Motor neuron (in vitro differentiated cells): Measurements from ENCODE around the gene PDCD2L. TPM values are rescaled to one million over a fixed set of nuclear protein-coding genes. Genes with fewer than 3 reads are reported as not detected.
A peak's percentile ranks its signal among the peaks of the same experiment; 100 is the strongest.
"Not testable (repeated sequence)": the region's sequence is repeated elsewhere in the genome, so short reads cannot be mapped to it uniquely, and the experiment has no call there.

ENCODE experiments used
- ATAC-seq, 8 experiments: fragments of 200-7000 bp; cut with Tn5 transposase; replicated peaks in 6 of 8; 2 replicates each; pipeline ENCODE4 v1.8.0; 2021; ENCODE audit warnings: mild to moderate bottlenecking in 8 of 8, moderate library complexity in 8 of 8
- H3K27ac ChIP-seq, 2 donors: fragments of 250-450 bp; sonication (Bioruptor Pico); 2 replicates each; pipeline ENCODE4 v1.9.0; 2021; ENCODE audit warnings: antibody characterized with exemption in 2 of 2, mild to moderate bottlenecking in 2 of 2, moderate library complexity in 1 of 2
- H3K4me1 ChIP-seq, 2 donors: fragments of 250-450 bp; sonication (Bioruptor Pico); replicated peaks in 1 of 2; 2 replicates each; pipeline ENCODE4 v1.6.1; 2021; ENCODE audit warnings: antibody characterized with exemption in 2 of 2, mild to moderate bottlenecking in 2 of 2, moderate library complexity in 1 of 2
- H3K4me3 ChIP-seq, 5 donors: fragments of 250-450 bp; sonication (Bioruptor Pico); 2 replicates each; pipeline ENCODE4 v1.9.0; 2021; ENCODE audit warnings: antibody characterized with exemption in 5 of 5, mild to moderate bottlenecking in 5 of 5, moderate library complexity in 4 of 5
- WGBS, 10 experiments: fragments of 450-650 bp; shearing (Covaris generic); methylation state at CpG; one replicate each; pipeline ENCODE4 v1.0.0; 2022; 5-methylcytosine and 5-hydroxymethylcytosine counted together
- in situ Hi-C, 9 experiments: fragments of 400-800 bp; cut with MboI; loops; one replicate each; pipeline ENCODE4 v1.15.0; 2021; ENCODE audit warnings: low sequenced_read_pairs in 9 of 9, low pct_unique_long_range_greater_than_20kb in 2 of 9; ENCODE audit not compliant: unreplicated experiment in 9 of 9
- total RNA-seq, 8 experiments: library from RNA; unstranded; fragments of 300-600 nt; gene quantifications; 2 replicates each; pipeline versions ENCODE4 v1.2.3 to v1.2.4, GENCODE V29; 2022

PDCD2L gene
- total RNA-seq, 8 experiments from 2014 or later, result 13.3 to 27.6 (median 18.1) TPM

DNA sequence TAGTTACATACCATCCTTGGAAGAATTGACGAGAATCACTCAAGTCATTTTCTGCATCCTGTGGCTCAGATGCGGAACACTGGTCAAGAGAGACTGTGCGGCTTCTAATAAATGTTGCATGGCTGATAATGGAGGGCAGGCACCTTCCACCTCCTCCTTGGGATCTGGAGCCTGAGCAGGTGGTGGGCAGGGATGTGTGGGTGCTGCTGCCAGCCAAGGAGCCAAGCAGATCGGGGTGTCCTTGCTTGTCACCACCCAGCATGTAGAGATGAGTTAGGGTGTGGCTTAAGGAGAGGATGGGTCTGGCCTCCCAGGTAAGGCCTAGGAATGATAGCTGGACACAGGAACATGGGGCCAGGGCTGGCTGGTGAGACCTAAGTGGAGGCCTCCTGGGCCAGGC, 21.7 kb upstream of the PDCD2L start:
- no peak for ATAC-seq
- H3K4me3 ChIP-seq, result no peak overlapping the region
- no peaks in the 10 kb centered on the region for H3K4me1 ChIP-seq
- in situ Hi-C loops, result no loop called here
- WGBS, 10 experiments, result 83 to 100% (median 100%) methylated on average over 1 to 2 of the region's 4 CpGs; no CpG with 5 or more reads in 5 of the 10 experiments
- H3K27ac ChIP-seq, result no peak overlapping the region

GRCh38 chr19:34383599-34383998, 20.6 kb upstream of the PDCD2L start:
- in situ Hi-C loops, result no loop called here
- H3K27ac ChIP-seq, result no peak overlapping the region
- no peak overlapping the region for H3K4me3 ChIP-seq
- ATAC-seq, result no peak
- no peaks in the 10 kb centered on the region for H3K4me1 ChIP-seq
- WGBS, 10 experiments, result 100% methylated on average over 1 to 4 of the region's 5 CpGs; no CpG with 5 or more reads in 6 of the 10 experiments

DNA sequence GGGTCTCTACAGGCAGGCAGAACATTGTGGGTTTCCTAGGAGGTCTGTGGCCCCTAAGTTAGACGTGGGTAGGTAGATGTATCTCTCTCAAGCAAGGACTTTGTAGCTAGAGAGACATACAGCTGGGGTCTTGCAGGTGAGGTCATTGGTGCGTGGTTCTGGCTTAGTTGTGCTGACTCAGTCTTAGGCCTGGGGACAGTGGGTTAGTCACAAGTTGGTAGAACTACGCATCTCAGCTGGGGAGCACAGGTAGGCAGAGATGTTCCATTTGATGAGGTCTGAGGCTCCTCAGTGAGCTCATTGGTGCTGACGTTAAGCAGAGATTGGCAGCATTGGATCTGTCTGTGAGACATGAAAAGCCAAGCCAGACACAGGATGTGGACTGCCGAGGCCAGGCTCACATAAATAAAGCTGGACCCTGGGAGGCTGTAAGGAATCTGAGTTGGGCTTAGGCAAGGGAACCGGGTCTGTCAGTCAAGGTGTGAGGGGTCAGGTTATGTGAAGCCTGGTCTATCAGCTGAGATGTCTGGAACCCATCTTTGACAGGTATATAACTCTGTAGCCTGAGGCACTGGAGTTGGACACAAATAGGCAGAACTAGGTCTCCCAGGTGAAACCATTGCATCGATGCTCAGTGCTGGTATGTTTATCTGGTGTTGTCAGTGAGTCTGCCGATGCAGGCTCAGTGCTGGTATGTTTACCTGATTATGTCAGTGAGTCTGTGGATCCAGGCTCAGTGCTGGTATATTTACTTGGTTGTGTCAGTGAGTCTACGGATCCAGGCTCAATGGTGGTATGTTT, 17.4 kb upstream of the PDCD2L start:
- ATAC-seq, result peak in 1 of 8 experiments; percentile 6
- Histone ChIP-seq H3K4me1 (no peaks in the 10 kb centered on the region), H3K27ac (no peak overlapping the region), H3K4me3 (no peak overlapping the region)
- whole genome bisulfite sequencing, 10 experiments, result 82 to 100% (median 98%) methylated on average over 1 to 7 of the region's 9 CpGs; no CpG with 5 or more reads in 2 of the 10 experiments
- in situ Hi-C loops, result no loop called here

DNA sequence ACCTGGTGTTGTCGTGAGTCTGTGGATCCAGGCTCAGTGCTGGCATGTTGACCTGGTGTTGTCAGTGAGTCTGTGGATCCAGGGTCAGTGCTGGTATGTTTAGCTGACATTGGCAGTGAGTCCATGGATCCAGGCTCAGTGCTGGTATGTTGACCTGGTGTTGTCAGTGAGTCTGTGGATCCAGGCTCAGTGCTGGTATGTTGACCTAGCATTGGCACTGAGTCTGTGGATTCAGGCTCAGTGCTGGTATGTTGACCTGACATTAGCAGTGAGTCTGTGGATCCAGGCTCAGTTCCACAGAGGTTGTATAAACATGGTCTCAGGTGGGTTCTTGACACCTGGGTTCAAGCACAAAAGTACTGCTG, 16.8 kb upstream of the PDCD2L start:
- Histone ChIP-seq H3K27ac (no peak overlapping the region), H3K4me1 (no peaks in the 10 kb centered on the region), H3K4me3 (no peak overlapping the region)
- no peak for ATAC-seq
- 67 to 100% (median 100%) methylated on average over 1 of the region's 1 CpG; no CpG with 5 or more reads in 7 of the 10 experiments for WGBS, 10 experiments
- in situ Hi-C loops, result no loop called here

DNA sequence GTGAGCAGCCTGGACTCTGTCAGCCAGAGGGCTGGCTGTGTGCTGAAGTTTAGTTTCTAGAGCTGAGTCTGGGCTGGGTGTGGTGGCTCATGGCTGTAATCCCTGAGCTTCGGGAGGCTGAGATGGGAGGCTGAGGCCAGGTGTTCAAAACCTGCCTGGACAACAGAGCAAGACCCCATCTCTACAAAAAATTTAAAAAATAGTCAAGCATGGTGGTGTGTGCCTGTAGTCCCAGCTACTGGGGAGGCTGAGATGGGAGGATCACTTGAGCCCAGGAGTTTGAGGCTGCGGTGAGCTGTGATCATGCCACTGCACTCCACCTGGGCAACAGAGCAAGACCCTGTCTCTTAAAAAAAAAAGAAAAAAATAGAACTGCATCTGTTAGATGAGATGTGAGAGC, 15.5 kb upstream of the PDCD2L start:
- H3K4me1 ChIP-seq, H3K4me3 ChIP-seq, ATAC-seq, H3K27ac ChIP-seq, in situ Hi-C loops: not testable (repeated sequence)
- WGBS, 10 experiments, result 92 to 100% (median 100%) methylated on average over 1 to 2 of the region's 2 CpGs; no CpG with 5 or more reads in 6 of the 10 experiments

DNA sequence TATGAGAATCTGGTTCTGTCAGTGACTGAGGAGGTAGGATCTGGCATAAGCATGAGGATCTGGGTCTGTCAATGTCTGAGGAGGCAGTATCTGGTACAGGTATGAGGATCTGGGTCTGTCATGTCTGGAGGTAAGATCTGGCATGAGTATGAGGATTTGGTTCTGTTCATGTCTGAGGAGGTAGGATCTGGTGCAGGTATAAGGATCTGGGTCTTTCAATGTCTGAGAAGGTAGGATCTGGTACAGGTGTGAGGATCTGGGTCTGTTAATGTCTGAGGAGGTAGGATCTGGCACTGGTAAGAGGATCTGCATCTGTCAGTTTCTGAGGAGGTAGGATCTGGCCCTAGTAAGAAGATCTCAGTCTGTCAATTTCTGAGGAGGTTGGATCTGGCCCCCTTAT, 12.4 kb upstream of the PDCD2L start:
- no peak overlapping the region for H3K27ac ChIP-seq
- no peak for ATAC-seq
- in situ Hi-C loops, result no loop called here

GRCh38 chr19:34393031-34393430, 11.2 kb upstream of the PDCD2L start:
- Histone ChIP-seq H3K27ac (no peak overlapping the region), H3K4me3 (no peak overlapping the region), H3K4me1 (no peaks in the 10 kb centered on the region)
- WGBS, 10 experiments, result no CpG with 5 or more reads among the region's 11 CpGs
- ATAC-seq, result no peak
- in situ Hi-C loops, result no loop called here

More for the DNA sequence above, 12.4 kb upstream of the PDCD2L start:
- Histone ChIP-seq H3K4me3 (no peak overlapping the region), H3K4me1 (no peaks in the 10 kb centered on the region)

- Histone ChIP-seq H3K4me3 (no peak overlapping the region), H3K27ac (no peak overlapping the region), H3K4me1 (no peaks in the 10 kb centered on the region)
- no peak for ATAC-seq
- in situ Hi-C loops, result no loop called here
- no CpG with 5 or more reads among the region's 14 CpGs for WGBS, 10 experiments
Measured at GRCh38 chr19:34393629-34394028, 10.6 kb upstream of the PDCD2L start.

- H3K27ac ChIP-seq, result no peak overlapping the region
- H3K4me3 ChIP-seq, result no peak overlapping the region
- WGBS, 10 experiments, result 100% methylated on average over 1 of the region's 1 CpG; no CpG with 5 or more reads in 9 of the 10 experiments
- no peaks in the 10 kb centered on the region for H3K4me1 ChIP-seq
- no peak for ATAC-seq
- in situ Hi-C loops, result no loop called here
Measured at GRCh38 chr19:34397853-34398252, 6.3 kb upstream of the PDCD2L start.

GRCh38 chr19:34399886-34400285, 4.3 kb upstream of the PDCD2L start:
- in situ Hi-C loops, result no loop called here
- no peaks in the 10 kb centered on the region for H3K4me1 ChIP-seq
- H3K4me3 ChIP-seq, result no peak overlapping the region
- H3K27ac ChIP-seq, result no peak overlapping the region
- no peak for ATAC-seq
- WGBS, 10 experiments, result 60% methylated on average over 2 of the region's 9 CpGs; no CpG with 5 or more reads in 9 of the 10 experiments

GRCh38 chr19:34400844-34401243, 3.4 kb upstream of the PDCD2L start:
- H3K4me1 ChIP-seq, H3K4me3 ChIP-seq, in situ Hi-C loops, ATAC-seq, H3K27ac ChIP-seq: not testable (repeated sequence)
- WGBS, 10 experiments, result 70 to 100% (median 97%) methylated on average over 1 to 8 of the region's 8 CpGs; no CpG with 5 or more reads in 2 of the 10 experiments

- H3K27ac ChIP-seq, result no peak overlapping the region
- H3K4me1 ChIP-seq, result peaks cover 5 to 6% of the 10 kb centered on the region in 2 donors
- ATAC-seq, result peak in 3 of 8 experiments; percentile 10 to 25 (median 10)
- whole genome bisulfite sequencing, 10 experiments, result 60 to 100% (median 92%) methylated on average over 1 to 4 of the region's 8 CpGs; no CpG with 5 or more reads in 1 of the 10 experiments
- in situ Hi-C loops, result no loop called here
- H3K4me3 ChIP-seq, result no peak overlapping the region
Measured at GRCh38 chr19:34402074-34402600, 2.1 kb upstream of the PDCD2L start.

DNA sequence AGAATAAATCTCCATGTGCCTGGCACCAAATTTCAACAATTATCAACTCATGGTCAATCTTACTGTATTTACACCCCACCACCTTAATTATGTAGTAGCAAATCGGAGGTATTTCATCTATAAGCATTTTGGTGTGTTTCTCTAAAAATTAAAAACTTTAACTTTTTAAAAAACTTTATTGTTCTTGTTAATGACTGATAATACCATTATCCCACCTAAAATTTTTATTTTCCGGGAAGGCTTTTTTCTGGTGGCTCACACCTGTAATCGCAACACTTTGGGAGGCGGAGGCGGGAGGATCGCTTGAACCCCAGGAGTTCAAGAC, 453 bp upstream of the PDCD2L start:
- no peak for ATAC-seq
- 9 to 81% (median 45%) methylated on average over 2 to 6 of the region's 6 CpGs for WGBS, 10 experiments
- in situ Hi-C loops, result no loop called here
- H3K4me1 ChIP-seq, result peaks cover 5 to 6% of the 10 kb centered on the region in 2 donors
- peak overlapping the region; percentile 79 to 98 (median 88) for H3K4me3 ChIP-seq
- H3K27ac ChIP-seq, result no peak overlapping the region
